ENCODE results near the gene XBP1. TPM values are rescaled to one million over a fixed set of nuclear protein-coding genes. Genes with fewer than 3 reads are reported as not detected.
A peak's percentile ranks its signal among the peaks of the same experiment; 100 is the strongest.

The XBP1 gene
- total and polyA plus RNA-seq, 2 of the 13 experiments (the other 11 are each of a cell fraction or from before 2014, with no cell fraction given): 416 to 427 TPM

DNA sequence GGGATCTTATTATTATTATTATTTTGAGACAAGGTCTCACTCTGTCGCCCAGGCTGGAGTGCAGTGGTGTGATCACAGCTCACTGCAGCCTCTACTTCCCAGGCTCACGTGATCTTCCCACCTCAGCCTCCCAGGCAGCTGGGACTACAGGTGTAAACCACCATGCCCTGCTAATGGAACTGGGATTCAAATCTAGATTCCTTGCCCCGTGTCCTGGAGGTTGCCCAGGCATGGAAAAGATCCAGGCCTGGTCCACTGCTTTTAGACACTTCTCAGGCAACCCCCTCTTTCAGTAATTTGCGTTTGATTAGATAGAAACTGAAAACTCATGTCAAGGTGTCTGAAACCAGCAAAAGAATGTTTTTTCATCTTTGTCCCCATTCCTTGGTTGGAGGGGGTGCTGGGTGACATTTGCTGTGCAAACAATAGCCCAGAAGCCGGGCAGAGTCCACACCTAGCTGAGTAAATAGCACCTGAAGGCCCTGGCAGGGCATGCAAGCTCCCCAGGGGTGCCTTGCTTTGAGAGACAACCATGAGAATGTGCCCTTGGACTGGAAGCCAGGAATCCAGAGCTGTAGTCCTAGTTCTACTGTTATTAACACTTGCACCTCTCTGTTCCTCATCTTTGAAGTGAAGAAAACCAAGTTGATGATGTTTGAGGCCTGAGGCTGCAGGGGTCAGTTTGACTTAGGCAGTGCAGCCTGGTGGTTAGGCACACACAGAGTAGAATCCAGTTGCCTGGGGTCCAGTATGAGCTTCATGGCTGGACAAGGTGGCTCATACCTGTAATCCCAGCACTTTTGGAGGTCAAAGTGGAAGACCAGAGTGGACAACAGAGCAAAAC lies 19.1 kb upstream of the XBP1 start (continued):
- TF ChIP-seq, protein P1, sequence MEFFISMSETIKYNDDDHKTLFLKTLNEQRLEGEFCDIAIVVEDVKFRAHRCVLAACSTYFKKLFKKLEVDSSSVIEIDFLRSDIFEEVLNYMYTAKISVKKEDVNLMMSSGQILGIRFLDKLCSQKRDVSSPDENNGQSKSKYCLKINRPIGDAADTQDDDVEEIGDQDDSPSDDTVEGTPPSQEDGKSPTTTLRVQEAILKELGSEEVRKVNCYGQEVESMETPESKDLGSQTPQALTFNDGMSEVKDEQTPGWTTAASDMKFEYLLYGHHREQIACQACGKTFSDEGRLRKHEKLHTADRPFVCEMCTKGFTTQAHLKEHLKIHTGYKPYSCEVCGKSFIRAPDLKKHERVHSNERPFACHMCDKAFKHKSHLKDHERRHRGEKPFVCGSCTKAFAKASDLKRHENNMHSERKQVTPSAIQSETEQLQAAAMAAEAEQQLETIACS (CRISPR knock-in tag; IDR thresholded peaks at IDR 0.05): 0 out of 2 replicates have a peak, but pooled peaks have one; percentile 32
- TF ChIP-seq EEA1 (CRISPR knock-in tag; IDR thresholded peaks at IDR 0.05; ENCODE audit: borderline replicate concordance) (no peak), HMG20B (CRISPR knock-in tag; conservative IDR thresholded peaks at IDR 0.05) (peak; percentile 70), ZMYM4 (CRISPR knock-in tag; IDR thresholded peaks at IDR 0.05) (peak; percentile 70), MTA1 (CRISPR knock-in tag; IDR thresholded peaks at IDR 0.05; ENCODE audit: borderline replicate concordance) (peak; percentile 95), NCOA5 (CRISPR knock-in tag; IDR thresholded peaks at IDR 0.05) (no peak), BRD4 (CRISPR knock-in tag; IDR thresholded peaks at IDR 0.05) (peak; percentile 73), CREB1 (IDR thresholded peaks at IDR 0.05) (no peak), CREB1 (CRISPR knock-in tag; IDR thresholded peaks at IDR 0.05) (peak; percentile 71), ZFY (CRISPR knock-in tag; IDR thresholded peaks at IDR 0.05) (peak; percentile 47), MXI1 (IDR thresholded peaks at IDR 0.05; ENCODE audit: borderline replicate concordance, low read depth, low read length) (peak; percentile 57; the same call in 1 of the 3 replicates), RAD21 (CRISPR knock-in tag; IDR thresholded peaks at IDR 0.05) (no peak)
- TF ChIP-seq, protein P2, sequence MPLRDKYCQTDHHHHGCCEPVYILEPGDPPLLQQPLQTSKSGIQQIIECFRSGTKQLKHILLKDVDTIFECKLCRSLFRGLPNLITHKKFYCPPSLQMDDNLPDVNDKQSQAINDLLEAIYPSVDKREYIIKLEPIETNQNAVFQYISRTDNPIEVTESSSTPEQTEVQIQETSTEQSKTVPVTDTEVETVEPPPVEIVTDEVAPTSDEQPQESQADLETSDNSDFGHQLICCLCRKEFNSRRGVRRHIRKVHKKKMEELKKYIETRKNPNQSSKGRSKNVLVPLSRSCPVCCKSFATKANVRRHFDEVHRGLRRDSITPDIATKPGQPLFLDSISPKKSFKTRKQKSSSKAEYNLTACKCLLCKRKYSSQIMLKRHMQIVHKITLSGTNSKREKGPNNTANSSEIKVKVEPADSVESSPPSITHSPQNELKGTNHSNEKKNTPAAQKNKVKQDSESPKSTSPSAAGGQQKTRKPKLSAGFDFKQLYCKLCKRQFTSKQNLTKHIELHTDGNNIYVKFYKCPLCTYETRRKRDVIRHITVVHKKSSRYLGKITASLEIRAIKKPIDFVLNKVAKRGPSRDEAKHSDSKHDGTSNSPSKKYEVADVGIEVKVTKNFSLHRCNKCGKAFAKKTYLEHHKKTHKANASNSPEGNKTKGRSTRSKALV (CRISPR knock-in tag; IDR thresholded peaks at IDR 0.05): 0 out of 2 replicates have a peak, but pooled peaks have one; percentile 45
- TF ChIP-seq, protein P3, sequence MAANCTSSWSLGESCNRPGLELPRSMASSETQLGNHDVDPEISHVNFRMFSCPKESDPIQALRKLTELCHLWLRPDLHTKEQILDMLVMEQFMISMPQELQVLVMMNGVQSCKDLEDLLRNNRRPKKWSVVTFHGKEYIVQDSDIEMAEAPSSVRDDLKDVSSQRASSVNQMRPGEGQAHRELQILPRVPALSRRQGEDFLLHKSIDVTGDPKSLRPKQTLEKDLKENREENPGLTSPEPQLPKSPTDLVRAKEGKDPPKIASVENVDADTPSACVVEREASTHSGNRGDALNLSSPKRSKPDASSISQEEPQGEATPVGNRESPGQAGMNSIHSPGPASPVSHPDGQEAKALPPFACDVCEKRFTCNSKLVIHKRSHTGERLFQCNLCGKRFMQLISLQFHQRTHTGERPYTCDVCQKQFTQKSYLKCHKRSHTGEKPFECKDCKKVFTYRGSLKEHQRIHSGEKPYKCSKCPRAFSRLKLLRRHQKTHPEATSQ (CRISPR knock-in tag; IDR thresholded peaks at IDR 0.05; ENCODE audit: borderline replicate concordance): no peak
- TF ChIP-seq, protein P4, sequence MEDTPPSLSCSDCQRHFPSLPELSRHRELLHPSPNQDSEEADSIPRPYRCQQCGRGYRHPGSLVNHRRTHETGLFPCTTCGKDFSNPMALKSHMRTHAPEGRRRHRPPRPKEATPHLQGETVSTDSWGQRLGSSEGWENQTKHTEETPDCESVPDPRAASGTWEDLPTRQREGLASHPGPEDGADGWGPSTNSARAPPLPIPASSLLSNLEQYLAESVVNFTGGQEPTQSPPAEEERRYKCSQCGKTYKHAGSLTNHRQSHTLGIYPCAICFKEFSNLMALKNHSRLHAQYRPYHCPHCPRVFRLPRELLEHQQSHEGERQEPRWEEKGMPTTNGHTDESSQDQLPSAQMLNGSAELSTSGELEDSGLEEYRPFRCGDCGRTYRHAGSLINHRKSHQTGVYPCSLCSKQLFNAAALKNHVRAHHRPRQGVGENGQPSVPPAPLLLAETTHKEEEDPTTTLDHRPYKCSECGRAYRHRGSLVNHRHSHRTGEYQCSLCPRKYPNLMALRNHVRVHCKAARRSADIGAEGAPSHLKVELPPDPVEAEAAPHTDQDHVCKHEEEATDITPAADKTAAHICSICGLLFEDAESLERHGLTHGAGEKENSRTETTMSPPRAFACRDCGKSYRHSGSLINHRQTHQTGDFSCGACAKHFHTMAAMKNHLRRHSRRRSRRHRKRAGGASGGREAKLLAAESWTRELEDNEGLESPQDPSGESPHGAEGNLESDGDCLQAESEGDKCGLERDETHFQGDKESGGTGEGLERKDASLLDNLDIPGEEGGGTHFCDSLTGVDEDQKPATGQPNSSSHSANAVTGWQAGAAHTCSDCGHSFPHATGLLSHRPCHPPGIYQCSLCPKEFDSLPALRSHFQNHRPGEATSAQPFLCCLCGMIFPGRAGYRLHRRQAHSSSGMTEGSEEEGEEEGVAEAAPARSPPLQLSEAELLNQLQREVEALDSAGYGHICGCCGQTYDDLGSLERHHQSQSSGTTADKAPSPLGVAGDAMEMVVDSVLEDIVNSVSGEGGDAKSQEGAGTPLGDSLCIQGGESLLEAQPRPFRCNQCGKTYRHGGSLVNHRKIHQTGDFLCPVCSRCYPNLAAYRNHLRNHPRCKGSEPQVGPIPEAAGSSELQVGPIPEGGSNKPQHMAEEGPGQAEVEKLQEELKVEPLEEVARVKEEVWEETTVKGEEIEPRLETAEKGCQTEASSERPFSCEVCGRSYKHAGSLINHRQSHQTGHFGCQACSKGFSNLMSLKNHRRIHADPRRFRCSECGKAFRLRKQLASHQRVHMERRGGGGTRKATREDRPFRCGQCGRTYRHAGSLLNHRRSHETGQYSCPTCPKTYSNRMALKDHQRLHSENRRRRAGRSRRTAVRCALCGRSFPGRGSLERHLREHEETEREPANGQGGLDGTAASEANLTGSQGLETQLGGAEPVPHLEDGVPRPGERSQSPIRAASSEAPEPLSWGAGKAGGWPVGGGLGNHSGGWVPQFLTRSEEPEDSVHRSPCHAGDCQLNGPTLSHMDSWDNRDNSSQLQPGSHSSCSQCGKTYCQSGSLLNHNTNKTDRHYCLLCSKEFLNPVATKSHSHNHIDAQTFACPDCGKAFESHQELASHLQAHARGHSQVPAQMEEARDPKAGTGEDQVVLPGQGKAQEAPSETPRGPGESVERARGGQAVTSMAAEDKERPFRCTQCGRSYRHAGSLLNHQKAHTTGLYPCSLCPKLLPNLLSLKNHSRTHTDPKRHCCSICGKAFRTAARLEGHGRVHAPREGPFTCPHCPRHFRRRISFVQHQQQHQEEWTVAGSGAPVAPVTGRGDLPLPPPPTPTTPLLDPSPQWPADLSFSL (CRISPR knock-in tag; IDR thresholded peaks at IDR 0.05): no peak
- TF ChIP-seq, protein P5, sequence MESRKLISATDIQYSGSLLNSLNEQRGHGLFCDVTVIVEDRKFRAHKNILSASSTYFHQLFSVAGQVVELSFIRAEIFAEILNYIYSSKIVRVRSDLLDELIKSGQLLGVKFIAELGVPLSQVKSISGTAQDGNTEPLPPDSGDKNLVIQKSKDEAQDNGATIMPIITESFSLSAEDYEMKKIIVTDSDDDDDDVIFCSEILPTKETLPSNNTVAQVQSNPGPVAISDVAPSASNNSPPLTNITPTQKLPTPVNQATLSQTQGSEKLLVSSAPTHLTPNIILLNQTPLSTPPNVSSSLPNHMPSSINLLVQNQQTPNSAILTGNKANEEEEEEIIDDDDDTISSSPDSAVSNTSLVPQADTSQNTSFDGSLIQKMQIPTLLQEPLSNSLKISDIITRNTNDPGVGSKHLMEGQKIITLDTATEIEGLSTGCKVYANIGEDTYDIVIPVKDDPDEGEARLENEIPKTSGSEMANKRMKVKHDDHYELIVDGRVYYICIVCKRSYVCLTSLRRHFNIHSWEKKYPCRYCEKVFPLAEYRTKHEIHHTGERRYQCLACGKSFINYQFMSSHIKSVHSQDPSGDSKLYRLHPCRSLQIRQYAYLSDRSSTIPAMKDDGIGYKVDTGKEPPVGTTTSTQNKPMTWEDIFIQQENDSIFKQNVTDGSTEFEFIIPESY (CRISPR knock-in tag; IDR thresholded peaks at IDR 0.05): peak; percentile 21; the same call in 1 of the 2 replicates

Measured in HepG2 (cell line).